K562 (cell line): ENCODE data around the gene TTLL10. TPM values are rescaled to one million over a fixed set of nuclear protein-coding genes. Genes with fewer than 3 reads are reported as not detected.

Source experiments
- ARID3A ChIP-seq: IDR thresholded peaks from 2 replicates; pipeline ENCODE4 v1.6.1; 2012; ENCODE audit warnings: low read depth, low read length, improper control_type of control experiment, borderline replicate concordance
- CTCF ChIP-seq, 3 experiments: IDR thresholded peaks in 2 of 3; conservative IDR thresholded peaks in 1 of 3; 2 replicates each; pipeline ENCODE4 v1.5.1; 2011 to 2012; ENCODE audit warnings: low read length in 3 of 3, mild to moderate bottlenecking in 3 of 3, control low read depth in 2 of 3, improper control_type of control experiment in 1 of 3, inconsistent platforms in 1 of 3, low read depth in 1 of 3, mixed read lengths in 1 of 3, moderate library complexity in 1 of 3; ENCODE audit not compliant: insufficient read depth in 2 of 3
- DPF2 ChIP-seq: fragments of 450-650 bp; IDR thresholded peaks from 2 replicates; pipeline ENCODE4 v1.6.1; 2016
- HNRNPK ChIP-seq: fragments of 200-400 bp; formaldehyde crosslinking; IDR thresholded peaks from one replicate; pipeline ENCODE4 v1.6.1; 2018; ENCODE audit warnings: mild to moderate bottlenecking, low read depth, low read length; ENCODE audit not compliant: poor library complexity, severe bottlenecking
- MAX ChIP-seq: sonication (generic); formaldehyde crosslinking; IDR thresholded peaks from 2 replicates; pipeline ENCODE4 v1.9.0; 2022; ENCODE audit warnings: mild to moderate bottlenecking, missing genetic modification reagents
- MGA ChIP-seq: fragments of 450-650 bp; IDR thresholded peaks from 2 replicates; pipeline ENCODE4 v1.6.1; 2016; ENCODE audit warnings: mild to moderate bottlenecking, moderate library complexity
- RBFOX2 ChIP-seq: fragments of 200-400 bp; formaldehyde crosslinking; IDR thresholded peaks from 2 replicates; pipeline ENCODE4 v1.6.1; 2017; ENCODE audit warnings: low read depth, mild to moderate bottlenecking, low read length, moderate library complexity
- ZBTB12 ChIP-seq: fragments of 250-450 bp; sonication (Bioruptor Pico); IDR thresholded peaks from 2 replicates; pipeline ENCODE4 v1.4.0; 2020
- ZNF124 ChIP-seq: sonication (generic); formaldehyde crosslinking; IDR thresholded peaks from 2 replicates; pipeline ENCODE4 v1.8.1; 2022; ENCODE audit warnings: missing genetic modification reagents
- ZSCAN32 ChIP-seq: fragments of 450-650 bp; formaldehyde crosslinking; IDR thresholded peaks from 2 replicates; pipeline ENCODE4 v1.4.0; 2020; ENCODE audit warnings: mild to moderate bottlenecking, moderate library complexity
- polyA plus RNA-seq, 8 experiments: library from polyadenylated mRNA; depleted of rRNA in 4 of 8; stranded (reverse) in 5 of 8; unstranded in 3 of 8; fragments of >200 nt; fragmentation: Nextera tagmentation in 2 of 8; fragmentation: Illumina TruSeq in 1 of 8; extraction: Ambion mirVana in 2 of 8; extraction: Trizol in 1 of 8; gene quantifications; 2 replicates each; pipeline versions ENCODE4 v1.2.1 to v1.2.3, GENCODE V29; 2011 to 2014; ENCODE audit warnings: inconsistent platforms in 1 of 8, missing spikeins in 1 of 8
- total RNA-seq, 7 experiments: library from RNA; depleted of rRNA in 6 of 7; stranded (reverse); fragments of >200 nt in 6 of 7; fragmentation: Illumina TruSeq in 2 of 7; extraction: Trizol in 2 of 7; gene quantifications; 2 replicates each; pipeline versions ENCODE4 v1.2.1 to v1.2.3, GENCODE V29; 2011 to 2021; ENCODE audit warnings: low replicate concordance in 1 of 7

TTLL10 gene
- total and polyA plus RNA-seq, 9 of the 15 experiments (the other 6 are each of a cell fraction or from before 2014, with no cell fraction given): not detected

GRCh38 chr1:1134300-1134970 lies 39.2 kb upstream of the TTLL10 start (continued):
- TF ChIP-seq ZNF124 (CRISPR knock-in tag) (no peak), HNRNPK (no peak), CTCF (IDR thresholded peaks at IDR 0.05 in 2 of 3, conservative IDR thresholded peaks at IDR 0.05 in 1 of 3; ENCODE audit: insufficient read depth in 2 of 3, low read depth in 1 of 3, low read length in 3 of 3) (no peak), ZSCAN32 (no peak), ARID3A (no peak), MAX (CRISPR knock-in tag) (0 out of 2 replicates have a peak, but pooled peaks have one; percentile 22), RBFOX2 (peak; percentile 36; the same call in 1 of the 2 replicates), MGA (no peak), ZBTB12 (CRISPR knock-in tag) (no peak), DPF2 (no peak)
